HepG2 (cell line): ENCODE data around the gene TDRD9. TPM values are rescaled to one million over a fixed set of nuclear protein-coding genes. Genes with fewer than 3 reads are reported as not detected.

Experiments used
- ARNT2 ChIP-seq: sonication (generic); formaldehyde crosslinking; IDR thresholded peaks from 2 replicates; pipeline ENCODE4 v1.8.0; 2022; ENCODE audit warnings: mild to moderate bottlenecking, low read depth, missing genetic modification reagents, moderate library complexity
- ATF2 ChIP-seq: sonication (generic); formaldehyde crosslinking; IDR thresholded peaks from 2 replicates; pipeline ENCODE4 v1.4.0; 2020; ENCODE audit warnings: missing genetic modification reagents
- ATF3 ChIP-seq: sonication (generic); formaldehyde crosslinking; IDR thresholded peaks from 2 replicates; pipeline ENCODE4 v1.4.0; 2020; ENCODE audit warnings: missing genetic modification reagents
- CSRNP1 ChIP-seq: sonication (generic); formaldehyde crosslinking; IDR thresholded peaks from 2 replicates; pipeline ENCODE4 v1.8.1; 2023; ENCODE audit warnings: mild to moderate bottlenecking, missing genetic modification reagents
- EED ChIP-seq: sonication (generic); formaldehyde crosslinking; IDR thresholded peaks from 2 replicates; pipeline ENCODE4 v1.5.0; 2020; ENCODE audit warnings: mild to moderate bottlenecking, missing genetic modification reagents
- FUBP1 ChIP-seq: sonication (generic); formaldehyde crosslinking; IDR thresholded peaks from 2 replicates; pipeline ENCODE4 v1.5.1; 2020; ENCODE audit warnings: missing genetic modification reagents, mild to moderate bottlenecking, borderline replicate concordance
- KDM4B ChIP-seq: sonication (generic); formaldehyde crosslinking; IDR thresholded peaks from 2 replicates; pipeline ENCODE4 v1.4.0; 2020; ENCODE audit warnings: missing genetic modification reagents
- PHF8 ChIP-seq: sonication (generic); formaldehyde crosslinking; IDR thresholded peaks from 2 replicates; pipeline ENCODE4 v1.5.0; 2020; ENCODE audit warnings: missing genetic modification reagents
- ZBTB34 ChIP-seq: sonication (generic); formaldehyde crosslinking; IDR thresholded peaks from 2 replicates; pipeline ENCODE4 v1.8.0; 2022; ENCODE audit warnings: mild to moderate bottlenecking, missing genetic modification reagents
- ZBTB4 ChIP-seq: sonication (generic); formaldehyde crosslinking; IDR thresholded peaks from 2 replicates; pipeline ENCODE4 v1.4.0; 2020; ENCODE audit warnings: missing genetic modification reagents, mild to moderate bottlenecking, borderline replicate concordance
- ZBTB7A ChIP-seq: sonication (generic); formaldehyde crosslinking; IDR thresholded peaks from 2 replicates; pipeline ENCODE4 v1.8.0; 2022; ENCODE audit warnings: mild to moderate bottlenecking, missing genetic modification reagents
- ZFP36 ChIP-seq: fragments of 150-350 bp; IDR thresholded peaks from 2 replicates; pipeline ENCODE4 v1.6.1; 2018; ENCODE audit warnings: borderline replicate concordance, low read length, low read depth; ENCODE audit not compliant: partially characterized antibody
- ZNF138 ChIP-seq: sonication (generic); formaldehyde crosslinking; IDR thresholded peaks from 2 replicates; pipeline ENCODE4 v1.5.0; 2020; ENCODE audit warnings: mild to moderate bottlenecking, low read depth, missing genetic modification reagents
- ZNF253 ChIP-seq: sonication (generic); formaldehyde crosslinking; IDR thresholded peaks from 2 replicates; pipeline ENCODE4 v1.8.0; 2022; ENCODE audit warnings: mild to moderate bottlenecking, missing genetic modification reagents, borderline replicate concordance
- ZNF543 ChIP-seq: sonication (generic); formaldehyde crosslinking; IDR thresholded peaks from 2 replicates; pipeline ENCODE4 v1.4.0; 2020; ENCODE audit warnings: mild to moderate bottlenecking, missing genetic modification reagents
- ZNF781 ChIP-seq: sonication (generic); formaldehyde crosslinking; IDR thresholded peaks from 2 replicates; pipeline ENCODE4 v1.5.1; 2020; ENCODE audit warnings: borderline replicate concordance, mild to moderate bottlenecking, missing genetic modification reagents; ENCODE audit errors: not compliant biosample characterization
- polyA plus RNA-seq, 8 experiments: library from polyadenylated mRNA; depleted of rRNA in 3 of 8; stranded (reverse) in 7 of 8; unstranded in 1 of 8; fragments of >200 nt; fragmentation: Illumina TruSeq in 4 of 8; extraction: Trizol in 4 of 8; gene quantifications; 2 replicates each; pipeline versions ENCODE4 v1.2.1 to v1.2.3, GENCODE V29; 2011 to 2016; ENCODE audit warnings: low read depth in 4 of 8, missing spikeins in 1 of 8, mixed read lengths in 1 of 8; ENCODE audit not compliant: insufficient read depth in 1 of 8
- total RNA-seq, 5 experiments: library from RNA; depleted of rRNA; stranded (reverse); fragments of >200 nt; fragmentation: Illumina TruSeq; extraction: Trizol; gene quantifications; 2 replicates each; pipeline ENCODE4 v1.2.3, GENCODE V29; 2016; ENCODE audit warnings: low read depth in 1 of 5

TDRD9 gene
- total and polyA plus RNA-seq, 2 of the 13 experiments (the other 11 are each of a cell fraction or from before 2014, with no cell fraction given), result not detected

- TF ChIP-seq ZBTB7A (CRISPR knock-in tag) (peak; percentile 98), EED (CRISPR knock-in tag) (no peak; the same call in 1 of the 2 replicates), ZNF781 (CRISPR knock-in tag) (peak; percentile 95), ATF2 (CRISPR knock-in tag) (peak; percentile 61; the same call in 1 of the 2 replicates), ZBTB4 (CRISPR knock-in tag) (peak; percentile 76; the same call in 1 of the 2 replicates), ZNF253 (CRISPR knock-in tag) (peak; percentile 95), KDM4B (CRISPR knock-in tag) (peak; percentile 91; the same call in 1 of the 2 replicates), FUBP1 (CRISPR knock-in tag) (0 out of 2 replicates have a peak, but pooled peaks have one; percentile 73), ARNT2 (CRISPR knock-in tag) (peak; percentile 97), ATF3 (CRISPR knock-in tag) (0 out of 2 replicates have a peak, but pooled peaks have one; percentile 23), ZNF138 (peak; percentile 87), ZBTB34 (CRISPR knock-in tag) (peak; percentile 96; the same call in 1 of the 2 replicates), CSRNP1 (0 out of 2 replicates have a peak, but pooled peaks have one; percentile 85), ZFP36 (no peak), ZNF543 (CRISPR knock-in tag) (peak; percentile 31; the same call in 1 of the 2 replicates), PHF8 (CRISPR knock-in tag) (peak; percentile 61)
Measured at GRCh38 chr14:103881268-103882201, 46.7 kb upstream of the TDRD9 start (continued).
